ENCODE data around the gene CACNG1. TPM values are rescaled to one million over a fixed set of nuclear protein-coding genes. Genes with fewer than 3 reads are reported as not detected.

CACNG1 gene
- total RNA-seq, 1 experiment from 2014 or later = not detected

- Histone ChIP-seq H2BK20ac (ENCODE audit: low read depth, low read length, poor library complexity, severe bottlenecking) (no peak overlapping the region), H4K8ac (replicated peaks; ENCODE audit: insufficient read length, low read depth, low read length) (no peak overlapping the region), H3K9me3 (ENCODE audit: control insufficient read depth, low read depth, low read length) (no peaks in the 10 kb centered on the region), H2AK5ac (ENCODE audit: insufficient read length, low read length) (no peak overlapping the region), H3K18ac (ENCODE audit: insufficient read length, low read depth, low read length) (no peak overlapping the region), H3K27me3 (ENCODE audit: insufficient read depth, low read length) (no peaks in the 10 kb centered on the region), H3K79me1 (ENCODE audit: insufficient read depth, low read depth, low read length, poor library complexity, severe bottlenecking) (no peaks in the 10 kb centered on the region), H2AFZ (ENCODE audit: low read length) (no peak overlapping the region), H2BK12ac (ENCODE audit: insufficient read length, low read depth, low read length) (no peak overlapping the region), H3K4me1 (ENCODE audit: insufficient read depth, low read length) (no peaks in the 10 kb centered on the region), H4K20me1 (ENCODE audit: control insufficient read depth, insufficient read depth, insufficient read length) (no peaks in the 10 kb centered on the region), H3T11ph (ENCODE audit: low read length) (no peak overlapping the region), H2BK5ac (ENCODE audit: insufficient read length, low read length) (no peak overlapping the region), H3K23me2 (ENCODE audit: insufficient read length, low read depth, low read length, poor library complexity, severe bottlenecking) (no peaks in the 10 kb centered on the region), H4K5ac (ENCODE audit: insufficient read length, low read depth, low read length) (no peak overlapping the region), H2BK120ac (ENCODE audit: low read depth, low read length, poor library complexity, severe bottlenecking) (no peak overlapping the region), H3K4ac (ENCODE audit: low read depth, low read length) (no peak overlapping the region), H2BK15ac (ENCODE audit: low read depth, low read length) (no peak overlapping the region), H3K56ac (ENCODE audit: insufficient read length, low read depth, low read length) (no peak overlapping the region), H3K27ac (ENCODE audit: insufficient read length, low read depth, low read length) (no peak overlapping the region), H4K91ac (ENCODE audit: insufficient read length, low read depth, low read length) (no peak overlapping the region), H3K4me2 (ENCODE audit: insufficient read depth, insufficient read length, low read length) (no peak overlapping the region), H3K23ac (ENCODE audit: insufficient read length, low read depth, low read length) (no peak overlapping the region), H3K14ac (ENCODE audit: insufficient read depth, low read length) (no peak overlapping the region), H3K79me2 (ENCODE audit: insufficient read depth, low read length) (no peaks in the 10 kb centered on the region), H3K9ac (ENCODE audit: extremely low read depth, insufficient read length, low read length) (no peak overlapping the region)
- Mint-ChIP-seq H3K4me3 (no peak overlapping the region), H3K36me3 (ENCODE audit: insufficient read depth in 1 of 3, low read depth in 3 of 3) (no peaks in the 10 kb centered on the region), H3K27ac (no peak overlapping the region), H3K4me1 (peaks cover 0 to 3% of the 10 kb centered on the region in 2 experiments; a peak in 2 of 4 replicates), H3K27me3 (ENCODE audit: low read depth) (peaks cover 1% of the 10 kb centered on the region; the same call in 1 of the 2 replicates), H3K9me3 (no peaks in the 10 kb centered on the region; a peak in 1 of 5 replicates)
- DNase-seq = no peak
- TF ChIP-seq CTCF (conservative IDR thresholded peaks at IDR 0.05) = no peak
- WGBS (ENCODE audit: extremely low coverage, insufficient read length, low lambda C conversion rate) = no CpG with 5 or more reads among the region's 19 CpGs
Observed at GRCh38 chr17:67055041-67055443, 10.7 kb downstream of the CACNG1 start.

Data from H9 (cell line).